HuH-7 (cell line): ENCODE measurements around the gene CYP2F1.

Experiments
- DNase-seq: peaks from one replicate; pipeline ENCODE4 v3.0.0; 2011; ENCODE audit warnings: low spot score

CYP2F1 gene

GRCh38 chr19:41175801-41176777 is 61.9 kb downstream of the CYP2F1 start:
- DNase-seq = no peak
